Stomach (tissue), 4 donors: ENCODE measurements around the gene CLSTN2.

Experiments
- CTCF ChIP-seq, 7 experiments: fragments of 450-650 bp in 4 of 7; fragments of 200-600 bp in 3 of 7; sonication (generic) in 3 of 7; IDR thresholded peaks; one replicate each; pipeline ENCODE4 v1.5.1; 2016 to 2019; ENCODE audit warnings: antibody characterized with exemption in 7 of 7, control low read depth in 2 of 7, mild to moderate bottlenecking in 1 of 7
- POLR2AphosphoS5 ChIP-seq, 3 donors: sonication (generic); formaldehyde crosslinking; IDR thresholded peaks; one replicate each; pipeline ENCODE4 v1.6.1; 2016; ENCODE audit warnings: antibody characterized with exemption in 3 of 3

DNA sequence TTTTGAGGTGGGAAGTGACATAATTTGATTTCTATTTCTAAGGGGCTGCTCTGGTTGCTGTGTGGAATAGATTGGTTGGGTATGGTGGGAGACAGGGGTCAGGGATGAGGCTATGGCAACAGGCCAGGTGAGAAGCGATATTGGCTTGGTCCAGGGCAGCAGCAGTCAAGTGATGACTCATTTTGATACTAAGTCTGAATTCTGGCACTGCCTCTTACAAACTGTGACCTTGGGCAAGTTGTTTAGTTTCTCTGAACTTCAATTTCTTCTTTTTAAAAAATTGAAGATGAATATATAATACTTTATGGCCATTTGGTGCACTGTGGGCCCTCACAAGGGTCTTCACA is 40.4 kb upstream of the CLSTN2 start:
- TF ChIP-seq CTCF (IDR thresholded peaks at IDR 0.05) (no peak), POLR2AphosphoS5 (IDR thresholded peaks at IDR 0.05) (no peak)
